ENCODE measurements around the gene COPS4.
"Not testable (repeated sequence)": the region's sequence is repeated elsewhere in the genome, so short reads cannot be mapped to it uniquely, and the experiment has no call there.

COPS4 gene

DNA sequence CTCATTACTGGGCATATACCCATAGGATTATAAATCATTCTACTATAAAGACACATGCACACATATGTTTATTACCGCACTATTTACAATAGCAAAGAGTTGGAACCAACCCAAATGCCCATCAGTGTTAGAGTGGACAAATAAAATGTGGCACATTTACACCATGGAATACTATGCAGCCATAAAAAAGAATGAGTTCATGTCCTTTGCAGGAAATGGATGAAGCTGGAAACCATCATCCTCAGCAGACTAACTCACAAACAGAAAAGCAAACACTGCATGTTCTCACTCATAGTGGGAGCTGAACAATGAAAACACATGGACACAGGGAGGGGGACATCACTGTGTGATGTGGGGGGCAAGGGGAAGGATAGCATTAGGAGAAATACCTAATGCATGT lies 11.4 kb upstream of the COPS4 start:
- not testable (repeated sequence) for DNase-seq (ENCODE audit: low read depth in 2 of 2)

DNA sequence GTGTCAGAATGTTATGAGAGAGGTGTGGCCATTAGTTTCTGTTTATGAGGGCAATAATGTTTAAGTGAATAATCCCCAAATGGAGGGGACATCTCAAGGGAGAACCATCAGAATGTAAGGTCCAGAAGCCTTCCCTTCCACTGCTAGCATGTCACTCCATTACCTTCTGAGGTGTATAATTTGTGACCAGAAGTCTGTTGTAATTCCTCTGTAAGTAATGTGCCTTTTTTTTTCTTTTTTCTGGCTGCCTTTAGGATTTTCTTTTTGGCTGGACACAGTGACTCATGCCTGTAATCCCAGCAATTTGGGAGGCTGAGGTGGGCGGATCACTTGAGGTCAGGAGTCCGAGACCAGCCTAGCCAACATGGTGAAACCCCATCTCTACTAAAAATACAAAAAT lies 10.8 kb upstream of the COPS4 start:
- DNase-seq (ENCODE audit: low read depth in 2 of 2): no peak

DNA sequence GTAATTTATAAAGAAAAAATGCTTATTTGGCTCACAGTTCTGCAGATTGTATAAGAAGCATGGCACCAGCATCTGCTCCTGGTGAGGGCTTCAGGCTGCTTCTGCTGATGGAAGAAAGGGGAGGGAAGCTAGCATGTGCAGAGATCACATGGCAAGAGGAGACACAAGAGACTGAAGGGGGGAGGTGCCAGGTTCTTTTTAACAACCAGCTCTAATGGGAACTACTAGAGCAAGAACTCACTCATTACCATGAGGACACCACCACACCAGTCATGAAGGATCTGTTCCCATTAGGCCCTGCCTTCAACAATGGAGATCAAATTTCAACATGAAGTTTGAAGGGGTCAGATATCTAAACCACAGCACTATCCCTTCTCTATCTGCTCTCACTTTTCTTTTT lies 9.4 kb upstream of the COPS4 start:
- DNase-seq (ENCODE audit: low read depth in 2 of 2): no peak

DNA sequence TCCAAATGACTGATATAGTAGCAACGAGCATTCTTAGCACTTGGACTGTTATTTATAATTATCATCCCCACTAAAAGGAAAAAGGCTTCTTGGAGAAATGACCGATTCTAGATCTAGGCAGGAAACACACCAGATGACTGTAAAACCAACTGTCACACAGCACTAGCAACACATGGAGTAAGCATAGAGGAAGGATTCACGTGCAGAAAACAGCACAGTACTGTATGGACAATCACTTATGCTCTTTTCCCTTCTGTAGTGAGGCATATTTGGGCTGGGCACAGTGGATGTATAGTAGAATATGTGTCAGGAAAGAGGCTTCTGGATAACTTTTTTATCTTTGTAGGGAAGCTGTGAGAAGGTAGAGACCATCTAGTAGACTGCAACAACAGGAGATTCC lies 6.0 kb upstream of the COPS4 start:
- DNase-seq (ENCODE audit: low read depth in 2 of 2): no peak

DNA sequence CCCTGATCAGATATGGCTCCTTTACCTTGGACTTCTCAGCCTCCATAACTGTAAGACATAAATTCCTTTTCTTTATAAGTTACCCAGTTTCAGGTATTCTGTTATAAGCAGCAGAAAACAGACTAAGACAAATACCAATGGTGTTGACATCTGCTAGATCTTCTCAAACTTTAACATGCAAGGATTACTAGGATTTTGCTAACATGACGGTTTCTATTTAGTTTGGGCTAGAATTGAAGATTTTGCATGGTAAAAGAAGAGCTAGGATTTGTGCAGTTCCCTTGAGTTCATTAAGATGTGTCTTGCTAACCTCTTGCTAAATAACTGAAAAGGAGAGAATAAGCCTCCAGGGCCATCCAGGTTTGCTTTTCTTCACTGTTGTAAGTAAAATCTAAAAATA lies 5.3 kb upstream of the COPS4 start:
- DNase-seq (ENCODE audit: low read depth in 2 of 2): no peak

DNA sequence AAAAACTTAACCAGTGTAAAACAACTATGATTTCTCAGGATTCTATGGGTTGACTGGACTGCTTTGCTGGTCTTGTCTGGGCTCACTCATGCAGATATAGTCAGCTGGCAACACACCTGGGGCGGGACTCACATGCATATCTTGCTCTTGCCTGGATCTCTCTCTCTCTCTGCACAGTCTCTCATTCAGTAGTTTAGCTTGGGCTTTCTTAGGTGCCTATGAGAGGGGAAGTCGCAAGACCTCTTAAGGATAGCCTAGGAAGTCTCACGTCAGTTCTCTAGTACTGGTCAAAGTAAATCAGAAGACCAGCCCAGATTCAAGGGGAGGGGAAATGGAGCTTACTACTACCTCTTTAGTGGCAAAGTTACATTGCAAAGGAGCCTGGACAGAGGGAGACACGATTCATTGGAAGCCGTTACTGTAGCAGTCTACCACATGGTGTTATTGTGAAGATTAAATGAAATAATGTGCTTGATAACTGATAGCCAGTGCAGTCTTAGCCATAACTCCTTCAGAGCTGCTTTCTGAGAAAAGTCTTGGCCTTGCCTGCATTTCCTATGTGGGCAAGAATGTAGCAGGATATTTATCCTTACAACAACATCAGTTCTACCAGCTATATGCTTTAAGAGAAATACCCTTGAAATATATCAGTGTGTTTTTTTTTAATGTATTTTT lies 2.1 kb downstream of the COPS4 start:
- DNase-seq (ENCODE audit: low read depth in 2 of 2): no peak

DNA sequence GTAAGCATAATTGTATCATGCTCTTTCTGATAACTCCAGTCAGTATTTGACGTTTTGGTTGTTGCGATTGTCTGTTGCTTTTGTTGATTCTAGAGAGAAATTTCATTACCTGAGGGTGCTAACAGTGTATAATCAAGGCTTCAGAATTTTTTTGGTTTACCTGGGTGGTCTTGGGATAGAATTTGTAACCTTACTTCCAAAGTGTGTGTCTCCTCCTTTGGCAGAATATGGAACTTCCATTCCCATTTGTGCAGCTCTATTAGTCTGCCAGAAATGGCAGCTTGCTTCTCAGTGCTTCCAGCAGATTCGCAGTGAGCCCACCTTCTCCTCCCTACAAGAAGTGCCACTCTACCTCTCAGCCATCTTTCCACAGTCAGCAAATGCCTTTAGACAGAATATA lies 5.3 kb downstream of the COPS4 start:
- DNase-seq (ENCODE audit: low read depth in 2 of 2): no peak

DNA sequence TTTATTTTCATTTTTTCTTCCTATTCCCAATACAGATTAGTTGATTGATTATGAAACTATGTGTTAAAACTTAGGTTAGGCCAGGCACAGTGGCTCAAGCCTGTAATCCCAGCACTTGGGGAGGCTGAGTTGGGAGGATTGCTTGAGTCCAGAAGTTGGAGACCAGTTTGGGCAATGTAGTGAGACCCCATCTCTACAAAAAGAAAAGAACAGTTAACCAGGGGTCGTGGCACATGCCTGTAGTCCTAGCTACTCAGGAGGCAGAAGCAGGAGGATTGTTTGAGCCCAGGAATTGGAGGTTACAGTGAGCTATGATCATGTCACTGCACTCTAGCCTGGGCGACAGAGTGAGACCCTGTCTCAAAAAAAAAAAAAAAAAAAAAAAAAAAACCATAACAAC lies 8.2 kb downstream of the COPS4 start:
- not testable (repeated sequence) for DNase-seq (ENCODE audit: low read depth in 2 of 2)

DNA sequence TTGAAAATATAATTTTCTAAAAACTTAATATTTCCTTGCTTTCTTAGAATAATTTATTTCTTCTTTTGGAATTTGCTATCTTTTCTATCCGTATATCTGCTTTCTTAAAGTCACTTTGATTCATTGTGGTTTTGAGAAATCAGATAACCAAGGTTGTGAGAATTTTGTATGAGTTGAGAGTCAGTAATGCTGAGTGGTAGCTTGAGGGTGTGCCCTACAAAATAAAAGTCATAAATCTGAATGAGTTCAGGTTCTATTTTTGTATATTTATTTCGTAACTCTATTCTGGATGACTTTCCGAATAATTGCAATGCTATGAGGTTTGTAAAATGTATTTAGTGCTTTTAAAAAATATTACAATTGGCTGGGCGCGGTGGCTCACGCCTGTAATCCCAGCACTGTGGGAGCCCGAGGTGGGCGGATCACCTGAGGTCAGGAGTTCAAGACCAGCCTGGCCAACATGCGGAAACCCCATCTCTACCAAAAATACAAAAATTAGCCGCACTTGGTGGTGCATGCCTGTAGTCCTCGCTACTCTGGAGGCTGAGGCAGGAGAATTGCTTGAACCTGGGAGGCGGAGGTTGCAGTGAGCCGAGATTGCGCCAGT lies 8.9 kb downstream of the COPS4 start:
- peak in 1 of 2 experiments; percentile 25 for DNase-seq (ENCODE audit: low read depth in 2 of 2)

DNA sequence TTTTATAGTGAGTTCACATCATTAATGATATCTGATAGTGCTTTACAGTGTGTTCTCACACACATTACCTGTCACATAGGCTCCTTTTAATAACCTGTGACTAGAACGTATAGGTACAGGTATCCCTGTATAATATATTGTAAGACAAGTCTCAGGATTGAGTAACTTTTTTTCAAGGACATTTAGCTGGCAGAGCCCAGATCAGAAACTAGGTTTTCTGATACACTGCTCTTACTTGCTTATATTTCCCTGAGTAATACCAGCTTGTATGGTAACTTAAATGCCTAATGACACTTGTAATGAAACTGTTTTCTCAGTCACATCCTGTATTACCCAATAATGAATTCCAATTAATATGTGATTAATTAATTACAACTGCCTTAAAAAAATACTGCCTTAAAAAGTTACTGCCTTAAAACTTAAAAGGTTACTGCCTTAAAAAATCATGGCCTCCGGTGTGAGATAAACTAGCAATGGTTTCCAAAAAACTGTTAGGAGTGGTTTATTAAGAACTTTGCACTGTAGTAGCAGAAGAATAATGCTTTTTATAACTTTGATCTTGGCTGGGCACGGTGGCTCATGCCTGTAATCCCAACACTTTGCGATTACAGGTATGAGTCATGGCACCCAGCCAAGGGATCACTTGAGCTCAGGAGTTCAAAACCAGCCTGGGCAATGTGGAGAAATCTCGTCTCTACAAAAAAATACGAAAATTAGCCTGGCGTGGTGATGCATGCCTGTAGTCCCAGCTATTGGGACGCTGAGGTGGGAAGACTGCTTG lies 11.9 kb downstream of the COPS4 start:
- DNase-seq (ENCODE audit: low read depth in 2 of 2): no peak

DNA sequence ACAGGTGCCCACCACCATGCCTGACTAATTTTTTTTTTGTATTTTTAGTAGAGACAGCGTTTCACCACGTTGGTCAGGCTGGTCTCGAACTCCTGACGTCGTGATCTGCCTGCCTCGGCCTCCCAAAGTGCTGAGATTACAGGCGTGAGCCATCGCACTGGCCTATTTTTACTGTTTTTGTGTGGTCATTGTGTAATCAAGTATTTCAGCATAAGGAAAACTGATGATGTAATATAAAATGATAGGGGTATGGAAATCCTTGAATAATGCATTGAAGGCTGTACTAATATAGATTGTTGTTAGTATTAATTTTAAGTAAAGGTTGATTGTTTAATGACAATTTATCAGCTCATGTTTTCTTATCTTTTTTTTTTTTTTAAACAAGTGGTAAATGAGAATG lies 13.8 kb downstream of the COPS4 start:
- DNase-seq (ENCODE audit: low read depth in 2 of 2): not testable (repeated sequence)

DNA sequence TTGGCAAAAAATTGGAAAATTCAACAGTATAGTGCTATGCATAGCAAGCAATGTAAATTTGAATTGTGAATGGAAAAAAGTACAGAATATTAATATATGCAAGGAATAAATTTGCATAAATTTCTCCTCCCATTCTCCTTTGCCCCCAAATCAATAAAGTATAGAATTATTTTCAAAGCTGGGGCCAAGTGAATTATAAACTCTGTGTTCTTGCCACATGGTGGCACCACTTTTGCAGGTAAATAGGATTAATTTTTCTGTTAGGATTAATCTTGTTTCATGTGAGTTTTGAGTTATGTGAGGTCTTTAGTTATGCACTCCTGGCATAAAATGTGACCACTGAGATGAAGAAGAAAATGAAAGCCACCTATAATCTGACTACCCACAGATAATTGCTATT lies 19.9 kb downstream of the COPS4 start:
- DNase-seq (ENCODE audit: low read depth in 2 of 2): peak in 1 of 2 experiments; percentile 6

DNA sequence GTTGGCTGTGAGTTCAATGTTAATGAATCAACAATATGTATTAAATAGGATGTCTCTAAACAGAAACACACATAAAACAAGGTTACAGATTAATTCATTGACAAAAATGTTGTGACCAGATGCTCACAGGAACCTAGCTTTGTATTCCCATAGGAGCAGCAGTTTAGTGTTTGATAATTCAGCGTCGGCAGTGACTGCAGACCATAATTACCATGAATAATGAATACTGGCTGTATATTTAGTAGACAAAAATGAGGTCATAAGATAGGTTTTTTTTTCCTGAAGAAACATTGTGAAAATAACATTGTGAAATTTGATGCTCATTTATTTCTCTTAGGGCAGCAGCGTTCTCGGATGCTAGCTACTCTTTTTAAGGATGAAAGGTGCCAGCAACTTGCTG lies 27.8 kb downstream of the COPS4 start:
- peak; percentile 48 to 52 for DNase-seq (ENCODE audit: low read depth in 2 of 2)

DNA sequence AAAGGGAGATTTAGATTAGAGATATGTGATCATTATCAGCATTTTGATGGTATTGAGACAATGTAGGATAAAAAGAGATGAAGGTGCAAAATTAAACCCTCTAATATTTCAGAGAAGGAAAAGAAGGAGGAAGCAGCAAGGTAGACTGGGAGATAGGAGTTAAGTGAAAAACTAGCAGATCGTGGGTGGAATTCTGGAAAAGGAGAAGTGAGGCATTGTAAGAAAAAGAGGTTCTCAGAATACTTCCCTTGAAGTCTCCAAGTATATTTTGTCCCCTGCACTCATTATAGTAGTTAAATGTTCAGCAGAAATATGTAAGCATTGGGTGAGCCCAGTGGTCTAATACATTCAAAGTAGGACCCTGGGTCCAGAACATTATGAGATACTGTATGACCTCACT lies 30.3 kb downstream of the COPS4 start:
- DNase-seq (ENCODE audit: low read depth in 2 of 2): no peak

DNA sequence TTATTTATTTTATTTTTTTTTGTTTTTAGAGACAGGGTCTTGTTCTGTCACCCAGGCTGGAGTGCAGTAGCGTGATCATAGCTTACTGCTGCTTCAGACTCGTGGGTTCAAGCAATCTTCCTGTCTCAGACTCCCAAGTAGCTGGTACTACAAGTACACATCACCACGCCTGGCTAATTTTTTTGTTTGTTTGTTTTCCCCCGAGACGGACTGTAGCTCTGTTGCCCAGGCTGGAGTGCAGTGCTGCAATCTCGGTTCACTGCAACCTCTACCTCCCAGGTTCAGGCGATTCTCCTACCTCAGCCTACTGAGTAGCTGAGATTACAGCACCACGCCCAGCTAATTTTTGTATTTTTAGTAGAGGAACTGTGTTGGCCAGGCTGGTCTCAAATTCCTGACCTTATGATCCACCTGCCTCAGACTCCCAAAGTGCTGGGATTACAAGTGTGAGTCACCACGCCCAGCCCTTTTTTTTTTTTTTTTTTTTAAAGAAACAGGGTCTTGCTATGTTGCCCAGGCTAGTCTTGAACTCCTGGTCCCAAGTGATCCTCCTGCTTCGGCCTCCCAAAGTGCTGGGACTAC lies 32.2 kb downstream of the COPS4 start:
- no peak for DNase-seq (ENCODE audit: low read depth in 2 of 2)

DNA sequence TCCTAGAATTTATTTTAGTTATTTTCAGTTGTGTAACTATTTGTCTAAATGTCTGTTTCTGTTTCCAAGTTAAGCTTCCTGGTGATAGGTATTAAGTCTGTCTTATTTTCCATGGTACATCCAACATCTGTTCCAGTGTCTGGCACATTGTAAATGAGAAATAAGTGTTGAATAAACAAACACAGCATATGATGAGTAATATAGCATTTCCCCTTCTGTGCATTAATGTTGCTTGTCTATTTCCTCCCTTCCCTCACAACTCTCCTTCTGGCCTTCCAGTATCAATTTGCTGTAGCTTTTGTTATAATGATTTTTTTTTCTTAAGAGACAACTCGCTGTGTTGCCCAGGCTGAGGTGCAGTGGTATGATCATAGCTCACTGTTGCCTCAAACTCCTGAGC lies 36.1 kb downstream of the COPS4 start:
- DNase-seq (ENCODE audit: low read depth in 2 of 2): peak in 1 of 2 experiments; percentile 4

DNA sequence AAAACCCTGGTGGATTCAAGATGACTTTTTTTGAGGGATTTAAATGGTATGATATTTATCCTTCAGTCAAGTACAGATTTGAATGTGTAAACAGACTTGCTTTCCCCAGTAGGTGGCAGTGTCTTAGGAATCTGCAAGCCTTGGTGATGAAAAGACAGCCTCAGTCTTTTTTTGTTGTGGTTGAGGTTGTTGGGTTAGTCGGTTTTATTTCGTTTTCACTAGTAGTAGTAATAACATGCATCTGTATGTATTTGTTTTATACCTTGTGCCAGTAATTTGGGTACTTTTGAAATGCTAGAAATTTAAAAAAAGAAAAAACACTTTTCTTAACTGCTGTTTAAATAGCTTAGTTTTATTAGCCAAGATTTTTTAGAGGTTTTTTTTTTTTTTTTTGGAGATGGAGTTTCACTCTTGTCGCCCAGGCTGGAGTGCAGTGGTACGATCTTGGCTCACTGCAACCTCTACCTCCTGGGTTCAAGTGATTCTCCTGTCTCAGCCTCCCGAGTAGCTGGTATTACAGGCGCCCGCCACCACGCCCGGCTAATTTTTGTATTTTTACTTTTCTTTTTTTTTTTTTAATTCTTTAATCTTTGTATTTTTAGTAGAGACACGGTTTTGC lies 39.2 kb downstream of the COPS4 start:
- DNase-seq (ENCODE audit: low read depth in 2 of 2): peak; percentile 54 to 55

DNA sequence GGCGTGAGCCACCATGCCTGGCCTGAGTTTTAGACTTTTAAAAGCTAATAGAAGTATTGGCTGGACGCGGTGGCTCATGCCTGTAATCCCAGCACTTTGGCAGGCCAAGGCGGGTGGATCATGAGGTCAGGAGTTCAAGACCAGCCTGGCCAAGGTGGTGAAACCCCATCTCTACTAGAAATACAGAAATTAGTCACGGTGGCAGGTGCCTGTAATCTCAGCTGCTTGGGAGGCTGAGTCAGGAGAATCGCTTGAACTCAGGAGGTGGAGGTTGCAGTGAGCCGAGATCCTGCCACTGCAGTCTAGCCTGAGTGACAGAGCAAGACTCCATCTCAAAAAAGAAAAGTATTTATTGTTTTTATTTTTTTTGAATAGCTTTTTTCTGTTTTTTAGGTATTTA lies 39.8 kb downstream of the COPS4 start:
- not testable (repeated sequence) for DNase-seq (ENCODE audit: low read depth in 2 of 2)

DNA sequence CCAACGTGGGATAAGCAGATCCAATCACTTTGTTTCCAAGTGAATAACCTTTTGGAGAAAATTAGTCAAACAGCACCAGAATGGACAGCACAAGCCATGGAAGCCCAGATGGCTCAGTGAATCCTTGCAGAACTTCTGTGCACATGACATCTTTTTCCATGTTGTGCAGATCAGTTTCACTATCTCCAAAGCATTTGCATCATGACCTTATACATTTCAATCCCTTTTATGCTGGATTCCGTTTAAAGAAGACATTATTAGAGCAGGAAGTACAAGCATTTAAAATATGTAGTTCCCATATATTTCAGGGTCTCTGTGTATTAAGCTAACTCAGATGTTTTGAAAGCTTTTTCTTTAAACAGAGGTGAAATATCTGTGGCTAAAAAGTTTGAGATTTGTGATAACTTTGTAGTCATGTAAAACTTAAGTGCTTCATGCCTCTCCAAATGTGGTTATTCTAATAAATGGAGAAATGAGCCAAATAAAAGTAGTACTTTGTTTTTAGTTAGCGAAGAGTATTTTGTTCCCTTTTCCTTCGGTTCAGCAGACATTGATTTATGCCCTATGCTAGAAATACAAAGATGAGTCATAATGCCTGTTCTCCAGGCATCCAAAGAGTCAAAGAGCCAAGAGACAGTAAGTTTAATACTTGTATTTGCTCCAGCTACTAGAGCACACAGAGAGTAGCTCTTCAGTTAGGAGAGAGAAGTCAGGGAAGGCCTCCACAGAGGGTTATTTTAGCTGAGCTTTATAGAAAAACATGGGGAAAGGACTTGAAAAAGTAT lies 40.5 kb downstream of the COPS4 start:
- DNase-seq (ENCODE audit: low read depth in 2 of 2): peak; percentile 74 to 76

DNA sequence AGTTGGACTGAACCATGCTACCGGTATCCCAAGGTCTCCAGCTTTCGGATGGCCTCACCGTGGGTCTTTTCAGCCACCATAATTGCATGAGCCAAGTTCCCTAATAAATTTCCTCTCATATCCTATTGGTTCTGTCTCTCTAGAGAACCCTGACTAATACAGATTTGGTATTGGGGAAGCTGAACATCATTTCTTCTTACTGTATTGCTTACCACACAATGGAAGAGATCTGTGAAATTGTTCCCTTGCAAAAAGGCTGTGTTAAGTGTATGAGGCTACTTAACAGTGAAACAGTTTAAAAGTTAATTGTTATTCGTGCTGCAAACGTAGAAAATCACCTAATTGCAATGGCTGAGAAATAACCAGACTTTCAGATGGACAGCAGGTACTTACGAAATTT lies 45.6 kb downstream of the COPS4 start:
- DNase-seq (ENCODE audit: low read depth in 2 of 2): no peak

DNA sequence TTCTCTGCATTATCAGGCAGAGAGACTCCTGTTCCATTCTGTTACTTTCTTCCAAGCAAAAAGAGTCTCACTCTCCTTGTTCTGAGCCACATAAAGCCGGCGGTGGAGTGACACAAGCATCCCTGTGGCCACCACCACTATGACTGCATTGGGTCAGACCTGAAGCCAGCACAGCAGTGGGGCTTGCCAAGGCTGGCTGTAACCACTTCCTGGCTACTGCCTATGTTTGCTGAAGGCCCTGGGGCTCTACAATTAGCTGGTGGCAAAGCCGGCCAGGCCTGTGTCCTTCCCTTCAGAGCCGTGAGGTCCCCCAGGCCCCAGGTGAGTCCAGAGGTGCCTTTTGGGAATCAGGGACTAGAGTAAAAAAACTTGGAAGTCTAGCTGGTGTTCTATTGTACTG lies 47.8 kb downstream of the COPS4 start:
- DNase-seq (ENCODE audit: low read depth in 2 of 2): no peak
